Breast epithelium (tissue), 3 donors: Measurements from ENCODE around the gene AHRR.

Experiments
- POLR2A ChIP-seq: fragments of 450-650 bp; IDR thresholded peaks from one replicate; pipeline ENCODE4 v1.6.1; 2016; ENCODE audit warnings: antibody characterized with exemption, mild to moderate bottlenecking, moderate library complexity
- POLR2AphosphoS5 ChIP-seq, 3 donors: sonication (generic); formaldehyde crosslinking; IDR thresholded peaks; one replicate each; pipeline ENCODE4 v1.6.1; 2017; ENCODE audit warnings: antibody characterized with exemption in 3 of 3
- TF ChIP-seq, protein P1 (sequence below), 3 donors: fragments of 450-650 bp; IDR thresholded peaks; one replicate each; pipeline ENCODE4 v1.5.1; 2016 to 2017; ENCODE audit warnings: antibody characterized with exemption in 3 of 3, mild to moderate bottlenecking in 3 of 3, moderate library complexity in 3 of 3

GRCh38 chr5:428219-428618 lies 106.7 kb downstream of the AHRR start:
- TF ChIP-seq, protein P1, sequence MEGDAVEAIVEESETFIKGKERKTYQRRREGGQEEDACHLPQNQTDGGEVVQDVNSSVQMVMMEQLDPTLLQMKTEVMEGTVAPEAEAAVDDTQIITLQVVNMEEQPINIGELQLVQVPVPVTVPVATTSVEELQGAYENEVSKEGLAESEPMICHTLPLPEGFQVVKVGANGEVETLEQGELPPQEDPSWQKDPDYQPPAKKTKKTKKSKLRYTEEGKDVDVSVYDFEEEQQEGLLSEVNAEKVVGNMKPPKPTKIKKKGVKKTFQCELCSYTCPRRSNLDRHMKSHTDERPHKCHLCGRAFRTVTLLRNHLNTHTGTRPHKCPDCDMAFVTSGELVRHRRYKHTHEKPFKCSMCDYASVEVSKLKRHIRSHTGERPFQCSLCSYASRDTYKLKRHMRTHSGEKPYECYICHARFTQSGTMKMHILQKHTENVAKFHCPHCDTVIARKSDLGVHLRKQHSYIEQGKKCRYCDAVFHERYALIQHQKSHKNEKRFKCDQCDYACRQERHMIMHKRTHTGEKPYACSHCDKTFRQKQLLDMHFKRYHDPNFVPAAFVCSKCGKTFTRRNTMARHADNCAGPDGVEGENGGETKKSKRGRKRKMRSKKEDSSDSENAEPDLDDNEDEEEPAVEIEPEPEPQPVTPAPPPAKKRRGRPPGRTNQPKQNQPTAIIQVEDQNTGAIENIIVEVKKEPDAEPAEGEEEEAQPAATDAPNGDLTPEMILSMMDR (IDR thresholded peaks at IDR 0.05): no peak
- no peak for TF ChIP-seq POLR2A
- TF ChIP-seq POLR2AphosphoS5 (IDR thresholded peaks at IDR 0.05): no peak
